Glutamatergic neuron (in vitro differentiated cells): ENCODE data around the gene TCAIM. TPM values are rescaled to one million over a fixed set of nuclear protein-coding genes. Genes with fewer than 3 reads are reported as not detected.

Experiments
- DNase-seq: peaks from one replicate; pipeline ENCODE4 v3.0.0; 2022
- H3K27ac Mint-ChIP-seq: one replicate; pipeline ENCODE4 v1.8.0; 2020; ENCODE audit warnings: mild to moderate bottlenecking, mixed read lengths, inconsistent platforms; ENCODE audit not compliant: unreplicated experiment
- H3K27me3 Mint-ChIP-seq: one replicate; pipeline ENCODE4 v1.8.0; 2020; ENCODE audit warnings: mild to moderate bottlenecking, moderate library complexity, mixed read lengths, inconsistent platforms; ENCODE audit not compliant: unreplicated experiment
- H3K36me3 Mint-ChIP-seq: one replicate; pipeline ENCODE4 v1.8.0; 2020; ENCODE audit warnings: mild to moderate bottlenecking, mixed read lengths, inconsistent platforms; ENCODE audit not compliant: unreplicated experiment
- H3K4me1 Mint-ChIP-seq: one replicate; pipeline ENCODE4 v1.8.0; 2020; ENCODE audit warnings: mild to moderate bottlenecking, low read depth, mixed read lengths, inconsistent platforms; ENCODE audit not compliant: unreplicated experiment
- H3K4me3 Mint-ChIP-seq: one replicate; pipeline ENCODE4 v1.8.0; 2020; ENCODE audit warnings: mild to moderate bottlenecking, mixed read lengths, inconsistent platforms; ENCODE audit not compliant: unreplicated experiment
- H3K9me3 Mint-ChIP-seq: one replicate; pipeline ENCODE4 v1.8.0; 2020; ENCODE audit warnings: mild to moderate bottlenecking, moderate library complexity, mixed read lengths, inconsistent platforms; ENCODE audit not compliant: unreplicated experiment
- total RNA-seq: library from RNA; stranded (reverse); fragmentation: NEBNext Ultra II Directional; extraction: Animal tissue kit (Norgen Biotek cat#: 25700); gene quantifications from one replicate; pipeline ENCODE4 v1.2.1, GENCODE V29; 2021; ENCODE audit not compliant: unreplicated experiment
- TF ChIP-seq, protein P1 (sequence below): fragments of 200-600 bp; sonication (generic); IDR thresholded peaks from one replicate; pipeline ENCODE4 v1.5.0; 2021; ENCODE audit not compliant: partially characterized antibody, unreplicated experiment

Gene TCAIM
- total RNA-seq, 1 donor from 2014 or later, result 17.1 TPM

DNA sequence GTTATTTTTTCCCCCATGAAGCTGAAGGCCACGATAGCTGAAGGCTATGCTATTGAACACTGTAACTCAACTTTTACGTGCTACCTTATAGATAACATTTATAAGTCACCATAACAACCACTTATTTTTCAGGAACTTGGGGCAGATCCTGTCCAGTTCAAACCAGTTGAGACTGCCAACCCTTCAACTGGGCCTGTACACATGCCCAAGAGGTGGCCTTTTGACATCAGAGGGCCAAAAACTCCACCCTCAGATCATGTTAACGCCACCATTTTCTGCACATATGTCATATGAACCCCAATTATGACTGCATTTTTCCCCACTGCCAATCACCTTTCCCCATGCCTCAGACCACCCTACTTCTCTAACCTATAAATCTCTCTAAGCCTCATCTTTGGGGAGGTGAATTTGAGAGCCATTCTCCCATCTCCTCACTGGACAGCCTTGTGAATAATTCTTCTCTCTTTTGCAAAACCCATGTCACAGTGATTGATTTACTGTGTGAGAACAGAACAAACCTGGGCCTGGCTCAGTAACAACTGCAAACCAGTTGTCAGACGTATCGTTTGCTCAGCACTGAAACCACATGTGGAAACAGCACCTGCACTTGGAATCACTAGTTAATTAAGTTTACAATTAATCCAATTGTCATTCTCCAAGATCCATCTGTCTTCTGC is 96.4 kb downstream of the TCAIM start:
- Mint-ChIP-seq H3K4me3 (no peak overlapping the region), H3K27ac (no peak overlapping the region), H3K36me3 (no peaks in the 10 kb centered on the region), H3K4me1 (no peaks in the 10 kb centered on the region), H3K9me3 (peaks cover 1% of the 10 kb centered on the region), H3K27me3 (no peaks in the 10 kb centered on the region)
- TF ChIP-seq, protein P1, sequence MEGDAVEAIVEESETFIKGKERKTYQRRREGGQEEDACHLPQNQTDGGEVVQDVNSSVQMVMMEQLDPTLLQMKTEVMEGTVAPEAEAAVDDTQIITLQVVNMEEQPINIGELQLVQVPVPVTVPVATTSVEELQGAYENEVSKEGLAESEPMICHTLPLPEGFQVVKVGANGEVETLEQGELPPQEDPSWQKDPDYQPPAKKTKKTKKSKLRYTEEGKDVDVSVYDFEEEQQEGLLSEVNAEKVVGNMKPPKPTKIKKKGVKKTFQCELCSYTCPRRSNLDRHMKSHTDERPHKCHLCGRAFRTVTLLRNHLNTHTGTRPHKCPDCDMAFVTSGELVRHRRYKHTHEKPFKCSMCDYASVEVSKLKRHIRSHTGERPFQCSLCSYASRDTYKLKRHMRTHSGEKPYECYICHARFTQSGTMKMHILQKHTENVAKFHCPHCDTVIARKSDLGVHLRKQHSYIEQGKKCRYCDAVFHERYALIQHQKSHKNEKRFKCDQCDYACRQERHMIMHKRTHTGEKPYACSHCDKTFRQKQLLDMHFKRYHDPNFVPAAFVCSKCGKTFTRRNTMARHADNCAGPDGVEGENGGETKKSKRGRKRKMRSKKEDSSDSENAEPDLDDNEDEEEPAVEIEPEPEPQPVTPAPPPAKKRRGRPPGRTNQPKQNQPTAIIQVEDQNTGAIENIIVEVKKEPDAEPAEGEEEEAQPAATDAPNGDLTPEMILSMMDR, result no peak
- DNase-seq, result no peak

DNA sequence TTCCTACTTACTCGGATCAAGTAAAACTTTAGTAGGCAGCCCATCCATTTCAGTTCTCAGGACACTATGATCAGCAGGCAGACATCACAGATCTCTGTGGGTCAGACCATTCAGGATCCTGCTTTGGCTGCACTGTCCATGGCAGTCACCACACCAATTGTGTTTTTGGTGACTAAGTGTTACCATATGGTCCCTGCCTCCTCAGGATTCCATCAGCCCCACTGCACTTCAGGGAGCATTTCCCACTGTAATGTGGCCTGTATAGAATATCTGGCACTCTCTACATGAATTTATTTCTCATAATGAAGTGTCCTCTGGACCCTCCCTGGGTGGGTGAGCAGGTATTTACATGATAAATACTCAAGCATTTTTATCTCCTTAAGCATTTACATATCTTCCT is 97.6 kb downstream of the TCAIM start:
- no peaks in the 10 kb centered on the region for H3K36me3 Mint-ChIP-seq
- peaks cover 5% of the 10 kb centered on the region for H3K9me3 Mint-ChIP-seq
- no peak overlapping the region for H3K27ac Mint-ChIP-seq
- DNase-seq, result no peak
- H3K4me3 Mint-ChIP-seq, result no peak overlapping the region
- no peaks in the 10 kb centered on the region for H3K27me3 Mint-ChIP-seq
- TF ChIP-seq, protein P1, result no peak
- no peaks in the 10 kb centered on the region for H3K4me1 Mint-ChIP-seq

DNA sequence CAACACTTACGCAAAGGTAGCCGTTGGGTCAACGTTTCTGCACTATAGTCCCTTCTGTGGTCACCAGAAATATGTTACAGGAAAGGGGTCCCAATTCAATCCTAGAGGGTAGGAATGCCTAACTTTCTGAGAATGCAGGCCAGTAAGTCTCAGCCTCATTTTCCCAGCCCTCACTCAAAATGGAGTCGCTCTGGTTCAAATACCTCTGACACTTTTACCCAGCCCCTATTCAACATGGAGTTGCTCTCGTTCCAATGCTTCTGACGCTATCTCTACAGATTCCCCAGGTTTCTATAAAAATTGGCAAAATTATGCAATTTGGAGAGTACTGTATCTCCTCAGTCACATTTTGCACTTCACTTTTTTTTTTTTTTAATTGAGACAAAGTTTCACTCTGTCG is 99.2 kb downstream of the TCAIM start:
- H3K4me1 Mint-ChIP-seq, result no peaks in the 10 kb centered on the region
- H3K27ac Mint-ChIP-seq, result no peak overlapping the region
- TF ChIP-seq, protein P1, result no peak
- H3K4me3 Mint-ChIP-seq, result no peak overlapping the region
- no peaks in the 10 kb centered on the region for H3K36me3 Mint-ChIP-seq
- H3K27me3 Mint-ChIP-seq, result peaks cover 2% of the 10 kb centered on the region
- DNase-seq, result no peak
- H3K9me3 Mint-ChIP-seq, result peaks cover 5% of the 10 kb centered on the region

DNA sequence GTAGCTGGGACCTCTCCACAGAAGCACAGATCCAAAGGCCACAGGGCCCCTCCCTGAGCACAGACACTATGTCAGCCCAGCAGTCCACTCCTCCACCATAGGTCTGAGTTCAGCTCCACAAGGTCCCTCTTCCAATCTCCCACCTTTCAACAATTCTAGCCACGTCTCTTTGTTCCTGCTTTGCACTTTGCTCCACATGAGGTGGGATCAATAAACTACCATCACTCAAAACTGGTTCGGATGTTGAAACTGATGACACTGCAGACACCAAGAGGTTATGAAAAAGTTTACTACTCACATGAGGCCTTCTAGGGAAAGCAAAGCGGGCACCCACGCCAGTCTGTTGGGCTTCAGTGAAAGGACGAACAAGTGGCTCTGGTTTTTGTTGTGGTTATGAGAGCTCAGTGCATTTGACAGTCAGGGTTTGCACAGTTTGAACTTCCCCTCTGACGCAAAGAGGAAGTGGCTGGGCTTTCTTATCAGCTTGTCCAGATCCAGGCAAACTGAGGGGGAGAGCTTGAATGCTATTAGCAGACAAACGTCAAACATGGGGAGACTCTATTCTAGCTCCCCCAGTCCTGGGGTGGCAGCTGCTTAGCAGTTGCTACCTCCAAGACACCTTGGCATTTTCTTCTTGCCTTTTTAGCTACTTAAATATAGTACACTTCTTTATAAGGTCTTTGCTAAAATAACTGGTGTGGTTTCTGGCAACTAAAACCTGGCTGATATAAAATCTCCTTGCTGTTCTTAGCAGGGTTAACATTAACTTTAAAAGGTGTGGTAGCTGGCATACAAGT is 101.1 kb downstream of the TCAIM start:
- TF ChIP-seq, protein P1, result no peak
- Mint-ChIP-seq H3K4me1 (no peaks in the 10 kb centered on the region), H3K27me3 (peaks cover 3% of the 10 kb centered on the region), H3K9me3 (peaks cover 6% of the 10 kb centered on the region), H3K27ac (no peak overlapping the region), H3K4me3 (no peak overlapping the region), H3K36me3 (peaks cover under 1% of the 10 kb centered on the region)
- DNase-seq, result no peak
